T-helper 1 cell (primary cell): ENCODE data around the gene OVCA2.

Experiments used
- DNase-seq, 5 donors: peaks; one replicate each; pipeline ENCODE4 v3.0.0-alpha.2; 2012 to 2020

The OVCA2 gene

DNA sequence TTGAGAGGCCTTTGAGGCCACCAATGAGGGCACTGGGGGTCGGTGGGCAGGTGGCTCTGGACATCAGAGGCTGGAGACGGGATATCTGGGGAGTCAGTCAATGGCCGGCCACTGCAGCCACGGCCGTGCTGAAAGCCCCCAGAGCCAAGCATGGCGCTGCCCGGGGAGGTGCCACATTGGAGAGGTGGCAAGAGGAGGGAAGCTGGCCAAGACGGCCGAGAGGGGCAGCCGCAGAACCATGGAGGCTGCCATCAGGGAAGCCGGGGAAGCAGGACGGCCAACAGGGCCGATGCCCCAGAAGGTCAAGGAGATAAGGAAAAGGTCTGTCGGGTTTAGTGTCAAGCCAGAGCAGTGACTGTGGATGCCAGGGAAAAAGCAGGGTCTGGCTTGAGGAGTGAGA, 26.5 kb upstream of the OVCA2 start:
- DNase-seq, result no peak

DNA sequence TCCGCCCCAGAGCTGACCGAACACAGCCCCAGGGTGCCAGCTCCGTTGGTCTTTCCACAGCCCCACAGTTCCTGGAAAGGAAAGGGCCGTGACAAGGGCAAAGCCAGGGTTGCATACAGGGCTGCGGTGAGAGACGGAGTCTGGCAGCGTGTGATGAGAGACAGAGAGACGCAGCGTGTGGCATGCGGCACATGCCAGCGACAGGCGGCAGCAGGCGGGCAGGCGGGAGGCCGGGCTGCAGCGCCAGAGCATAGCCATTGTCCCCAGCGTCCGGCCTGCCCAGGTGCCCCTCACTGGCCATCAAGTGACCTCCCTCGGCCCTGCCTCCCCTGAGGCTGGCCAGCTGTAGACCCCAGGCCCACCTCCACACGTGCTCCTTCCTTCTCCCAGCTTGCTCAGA, 25.3 kb upstream of the OVCA2 start:
- no peak for DNase-seq

GRCh38 chr17:2017274-2017941, 24.4 kb upstream of the OVCA2 start:
- DNase-seq, result no peak

DNA sequence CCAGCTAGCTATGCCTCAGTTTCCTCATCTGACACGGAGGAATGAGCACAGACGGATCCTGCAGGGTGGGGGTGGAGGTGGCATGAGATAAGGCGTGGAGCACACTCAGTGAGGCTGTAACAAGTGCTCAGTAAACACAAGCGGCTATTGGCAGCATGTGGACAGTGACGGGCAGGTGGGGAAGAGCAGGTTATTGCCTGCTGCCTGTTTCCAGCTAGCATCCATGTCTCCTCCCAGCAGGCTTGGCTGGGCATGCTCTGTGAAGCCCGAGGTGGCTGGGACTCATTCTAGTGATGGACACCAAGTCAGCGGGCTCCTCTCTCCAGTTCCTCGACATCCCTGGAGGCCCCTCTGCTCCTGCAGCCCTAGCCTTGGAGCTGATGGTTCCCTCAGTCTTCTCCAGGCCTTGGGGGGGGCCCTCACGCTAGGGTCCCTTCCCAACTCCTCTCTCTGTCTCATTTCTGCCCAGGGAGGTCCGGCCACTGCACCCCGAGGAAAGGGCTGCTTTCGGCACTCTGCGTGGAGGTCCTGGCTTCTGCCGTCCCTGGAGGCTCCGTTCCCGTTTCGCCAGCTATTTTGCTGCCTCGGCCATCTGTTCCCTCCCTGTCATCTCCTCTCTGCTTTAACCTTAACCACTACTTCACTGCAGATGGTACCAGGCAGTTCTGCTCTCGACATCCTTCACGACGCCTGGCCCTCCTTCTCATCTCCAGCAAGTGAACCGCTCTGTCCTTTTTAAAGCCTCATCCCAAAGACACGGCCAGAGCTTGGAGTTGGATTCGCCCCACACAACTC, 22.9 kb upstream of the OVCA2 start:
- no peak for DNase-seq

- DNase-seq, result no peak
These were observed 22.1 kb upstream of the OVCA2 start for GRCh38 chr17:2019723-2020122.

DNA sequence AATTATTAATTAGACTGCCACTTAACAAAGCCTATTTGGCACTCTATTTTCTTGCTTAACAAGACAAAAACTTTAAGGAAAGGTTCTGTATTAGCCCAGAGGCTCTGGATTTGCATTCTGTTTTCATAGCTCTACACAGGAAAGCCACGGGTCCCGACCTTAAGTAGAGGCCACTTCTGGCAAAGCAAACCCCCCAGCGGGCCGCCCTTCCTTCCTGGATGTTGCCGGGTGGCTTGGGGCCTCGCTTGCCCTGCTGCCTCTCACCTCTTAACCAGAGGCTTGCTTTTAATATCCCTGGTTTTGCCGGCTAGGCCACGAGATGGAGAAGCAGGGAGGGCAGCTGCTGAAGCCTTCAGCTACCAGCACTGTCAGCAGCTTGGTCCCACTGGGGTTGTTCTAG, 21.1 kb upstream of the OVCA2 start:
- no peak for DNase-seq

DNA sequence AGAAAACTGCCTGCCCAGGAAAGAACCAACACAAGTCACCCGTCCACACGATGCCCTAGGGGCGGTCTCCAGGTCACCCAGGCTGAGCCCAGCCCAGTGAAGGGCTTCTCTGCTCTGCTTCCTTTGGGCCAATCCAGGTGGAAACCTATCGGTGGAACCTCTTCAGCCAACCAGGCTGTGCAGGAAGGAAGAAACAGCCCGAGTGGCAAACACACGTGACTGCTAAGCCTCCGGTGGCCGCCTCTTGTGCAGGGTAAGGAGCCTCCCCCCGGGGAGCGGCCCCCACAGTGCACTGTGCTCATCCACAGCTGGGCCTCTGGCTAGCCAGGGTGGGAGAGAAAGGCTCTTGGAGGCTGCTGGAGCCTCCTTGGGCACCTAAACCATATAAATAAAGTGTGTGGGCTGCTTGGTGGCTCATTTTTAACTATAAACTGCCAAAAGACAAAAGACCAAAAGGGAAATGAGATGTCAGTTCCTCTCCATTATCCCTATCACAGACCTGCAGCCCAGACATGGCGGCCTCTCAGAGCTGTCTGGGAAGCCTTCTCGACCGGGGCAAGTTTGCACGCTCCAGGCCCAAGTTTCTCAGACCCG, 19.1 kb upstream of the OVCA2 start:
- DNase-seq, result no peak

GRCh38 chr17:2023256-2023655, 18.6 kb upstream of the OVCA2 start:
- DNase-seq, result no peak

DNA sequence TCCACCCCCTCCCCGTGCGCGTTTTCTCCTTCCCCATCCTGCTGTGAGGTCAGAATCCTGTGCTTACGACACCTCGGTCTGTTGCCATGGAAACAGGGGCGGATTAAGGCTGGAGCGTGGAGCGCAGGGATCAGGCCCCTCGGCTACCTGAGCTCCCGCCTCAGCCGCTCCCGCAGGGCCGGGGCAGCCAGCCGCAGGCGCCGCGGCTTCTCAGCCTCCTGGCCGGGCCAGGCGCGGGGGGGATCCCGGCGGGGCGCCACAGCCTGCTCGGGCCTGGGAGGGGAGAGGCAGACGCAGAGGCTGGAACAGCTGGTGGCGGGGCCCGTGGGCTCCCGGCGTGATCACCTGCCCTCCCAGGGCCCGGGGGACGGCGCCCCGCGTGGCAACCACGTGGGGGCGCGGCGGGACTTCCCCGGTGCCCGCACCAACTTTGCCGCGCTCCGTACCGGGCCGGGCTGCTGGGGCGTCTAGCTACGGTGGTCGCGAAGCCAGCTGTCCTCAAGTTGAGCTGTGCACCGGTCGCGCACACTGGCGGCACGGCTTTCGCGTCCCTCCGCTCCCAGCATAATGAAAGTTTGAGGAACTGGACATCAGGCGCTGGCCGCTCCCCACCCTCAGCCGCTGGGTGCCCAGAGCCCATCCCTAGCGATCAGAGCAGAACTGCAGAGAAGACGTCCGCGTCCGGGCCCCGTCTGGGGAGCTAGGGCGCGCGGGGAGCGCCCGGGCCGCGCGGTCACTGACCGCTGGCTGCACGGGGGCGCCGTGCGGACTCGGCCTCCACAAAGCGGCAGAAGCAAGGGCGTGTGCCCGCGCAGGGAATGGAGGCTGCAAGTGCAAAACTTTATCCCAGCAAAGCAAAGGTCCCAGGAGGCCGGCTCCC, 17.9 kb upstream of the OVCA2 start:
- peak in 2 of 5 donors; percentile 22 to 36 for DNase-seq

GRCh38 chr17:2024572-2025219, 17.1 kb upstream of the OVCA2 start:
- no peak for DNase-seq

DNA sequence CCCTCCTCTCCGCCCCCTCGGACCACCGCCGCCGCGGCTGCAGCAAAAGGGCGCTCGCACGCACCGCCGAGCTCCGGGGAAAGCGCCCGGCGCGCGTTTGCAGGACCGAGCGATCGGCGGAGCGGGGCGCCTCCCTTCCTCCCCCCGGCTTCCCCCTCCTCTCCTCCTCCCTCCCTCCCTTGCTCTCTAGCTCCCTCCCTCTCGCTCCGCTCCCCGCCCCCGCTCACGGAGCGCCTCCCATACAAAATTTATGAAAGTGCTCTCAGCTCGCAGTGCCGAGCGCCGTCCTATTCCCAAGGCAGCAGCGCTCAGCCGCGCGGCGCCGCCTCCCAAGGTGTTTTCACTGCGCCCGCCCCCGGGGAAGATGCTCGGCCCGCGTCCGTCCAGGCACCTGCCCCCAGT, 16.6 kb upstream of the OVCA2 start, which contains the start of gene RTN4RL1:
RTN4RL1 (minus strand) TSS at position 115 of the 402 bp plus-strand sequence. CDS start 469 bp downstream, outside the sequence.
- peak; percentile 64 to 72 (median 67) for DNase-seq

GRCh38 chr17:2025622-2026309, 16.1 kb upstream of the OVCA2 start:
- DNase-seq, result no peak

GRCh38 chr17:2027528-2028233, 14.1 kb upstream of the OVCA2 start:
- DNase-seq, result no peak

DNA sequence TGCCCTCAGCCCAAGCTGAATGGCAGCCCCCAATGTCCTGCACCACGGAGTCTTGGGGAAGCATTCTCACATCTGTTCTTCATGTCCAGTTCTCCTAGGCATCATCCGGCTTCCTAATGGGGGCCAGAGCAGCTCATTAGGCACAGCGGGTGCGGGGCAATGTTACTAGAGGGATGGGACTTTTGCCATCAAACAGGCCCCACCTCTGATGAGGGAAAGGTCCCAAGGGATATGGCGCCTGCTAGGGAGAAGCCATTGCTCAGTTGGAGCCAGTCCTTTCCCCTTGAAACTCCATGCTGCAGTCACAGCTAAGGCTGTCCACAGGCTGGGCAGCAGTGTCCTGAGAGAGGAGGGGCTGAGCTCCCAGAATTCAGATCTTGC, 13.6 kb upstream of the OVCA2 start:
- no peak for DNase-seq

DNA sequence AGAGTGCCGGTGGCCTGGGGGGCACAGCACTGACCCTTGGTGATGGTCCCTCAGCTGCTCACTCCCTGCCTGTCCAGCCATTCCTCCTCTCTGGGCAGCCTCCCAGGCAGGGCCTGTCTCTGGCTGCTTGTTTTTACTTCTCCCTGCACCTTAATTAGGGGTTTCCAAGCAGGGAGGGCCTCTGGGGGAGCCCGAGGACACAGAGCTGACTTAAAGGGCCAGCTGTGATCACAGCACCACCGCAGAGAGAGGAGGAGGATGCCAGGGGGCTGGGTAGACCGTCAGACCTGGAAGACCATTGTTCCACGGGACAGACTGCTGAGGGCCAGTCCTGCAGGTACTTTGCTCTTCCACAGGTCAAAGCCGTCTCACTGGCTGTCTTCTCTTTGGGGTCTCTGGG, 13.1 kb upstream of the OVCA2 start:
- DNase-seq, result no peak

DNA sequence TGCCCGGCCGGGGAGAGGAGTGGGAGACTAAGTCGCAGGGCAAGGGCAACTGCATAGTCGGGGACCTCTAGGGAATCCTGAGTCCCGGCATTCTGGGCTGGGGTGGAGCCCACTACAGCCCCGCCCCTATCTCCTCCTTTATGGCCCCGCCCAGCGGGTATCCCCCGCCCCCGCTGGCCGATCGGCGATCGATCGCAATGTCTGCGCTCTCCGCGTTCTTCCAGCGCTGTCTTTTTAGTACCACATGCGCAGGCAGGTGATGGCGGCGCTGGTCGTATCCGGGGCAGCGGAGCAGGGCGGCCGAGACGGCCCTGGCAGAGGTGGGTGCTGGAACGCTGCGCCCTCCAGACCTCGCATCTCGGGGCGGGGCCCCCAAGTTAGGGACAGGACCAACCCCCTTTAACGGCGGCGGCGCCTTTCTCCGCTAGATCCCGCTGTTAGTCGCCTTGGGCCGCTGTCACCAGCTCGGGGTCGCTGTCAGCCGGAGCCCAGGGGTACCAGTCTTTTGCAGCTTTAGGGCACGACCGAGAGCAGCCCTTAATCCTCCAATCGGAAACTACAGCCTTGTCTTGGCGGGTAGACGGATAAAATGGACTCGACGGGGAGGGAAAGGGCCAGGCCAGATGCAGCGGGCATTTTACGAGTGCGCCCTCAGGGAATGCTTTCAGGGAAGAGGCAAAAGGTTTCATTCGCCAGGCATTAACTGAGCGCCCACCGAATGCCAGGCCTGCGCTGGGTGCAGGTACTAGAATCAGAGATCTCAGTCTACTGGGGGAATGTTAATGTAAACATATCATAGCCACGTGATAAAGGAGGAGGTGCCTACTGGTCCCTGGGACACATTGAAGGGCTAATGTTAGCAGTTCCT, 11.7 kb upstream of the OVCA2 start, which contains the start of gene DPH1:
DPH1 (plus strand) TSS at position 243 of the 868 bp plus-strand sequence; CDS start at position 260, 17 bp downstream.
- DNase-seq, result peak; percentile 70 to 85 (median 80)

DNA sequence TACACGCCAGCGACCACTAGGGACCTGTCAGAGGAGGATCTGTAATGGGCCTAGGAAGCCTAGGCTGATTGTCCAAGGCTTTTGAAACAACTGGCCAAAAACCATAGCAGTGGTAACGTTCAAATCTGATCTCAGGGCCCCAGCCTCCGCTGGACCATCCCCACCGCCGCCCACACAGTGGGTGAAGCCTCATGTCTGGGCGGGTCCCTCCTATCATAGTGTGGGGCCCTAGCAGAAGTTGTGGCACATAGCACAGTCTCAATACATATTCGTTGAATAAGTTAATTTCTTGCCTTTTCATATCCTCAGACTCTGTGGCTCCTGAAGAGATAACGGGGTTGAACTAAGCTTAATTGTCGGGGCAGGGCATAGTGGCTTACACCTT, 11.1 kb upstream of the OVCA2 start:
- no peak for DNase-seq

DNA sequence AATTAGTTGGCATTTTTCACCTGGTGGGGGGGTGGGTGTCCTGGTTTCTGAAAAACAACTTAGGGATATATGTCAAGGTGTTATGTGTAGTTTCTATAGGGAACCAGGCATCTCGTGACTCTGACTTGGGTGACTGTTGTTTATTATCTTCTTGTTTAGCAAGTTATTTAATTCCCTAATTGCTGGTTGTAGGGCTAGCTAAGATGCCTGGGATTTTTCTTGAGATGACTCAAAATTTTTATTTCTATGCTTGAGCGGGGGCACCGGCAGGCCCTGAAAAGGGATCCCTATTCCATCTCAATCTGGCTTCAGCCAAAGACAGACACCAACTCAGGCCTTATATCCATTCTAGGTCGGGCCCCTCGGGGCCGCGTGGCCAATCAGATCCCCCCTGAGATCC, 8.7 kb upstream of the OVCA2 start:
- DNase-seq, result no peak

DNA sequence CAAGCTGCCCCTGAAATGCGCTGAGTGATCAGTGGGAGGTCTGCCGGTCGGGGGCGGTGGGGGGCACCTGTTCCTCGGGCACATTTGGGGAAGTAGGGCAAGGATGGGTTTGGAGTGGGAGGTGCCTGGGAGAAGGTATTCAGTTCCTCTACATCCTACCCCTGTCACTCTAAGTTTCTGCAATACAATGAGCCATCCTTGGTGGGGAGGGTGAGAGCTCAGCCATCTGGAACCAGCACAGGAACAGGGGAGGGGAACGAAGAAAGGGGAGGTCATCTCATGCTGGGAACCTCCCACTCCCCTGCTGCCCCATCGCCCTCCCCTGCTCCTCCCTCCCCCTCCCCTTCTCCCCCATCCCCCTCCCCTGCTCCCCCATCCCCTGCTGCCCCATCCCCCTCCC, 7.7 kb upstream of the OVCA2 start:
- no peak for DNase-seq
